Endothelial cell (in vitro differentiated cells): ENCODE measurements around the gene DHRSX. TPM values are rescaled to one million over a fixed set of nuclear protein-coding genes. Genes with fewer than 3 reads are reported as not detected.
"Not testable (repeated sequence)": the region's sequence is repeated elsewhere in the genome, so short reads cannot be mapped to it uniquely, and the experiment has no call there.

Experiments
- DNase-seq: peaks from one replicate; pipeline ENCODE4 v3.0.0; 2021; ENCODE audit warnings: low spot score
- H3K27ac Mint-ChIP-seq: one replicate; pipeline ENCODE4 v1.8.0; 2021; ENCODE audit warnings: mixed read lengths, inconsistent platforms; ENCODE audit not compliant: unreplicated experiment
- H3K27me3 Mint-ChIP-seq: one replicate; pipeline ENCODE4 v1.8.0; 2021; ENCODE audit warnings: mild to moderate bottlenecking, moderate library complexity, mixed read lengths, inconsistent platforms; ENCODE audit not compliant: unreplicated experiment
- H3K36me3 Mint-ChIP-seq: one replicate; pipeline ENCODE4 v1.8.0; 2021; ENCODE audit warnings: mild to moderate bottlenecking, low read depth, mixed read lengths, inconsistent platforms; ENCODE audit not compliant: unreplicated experiment
- H3K4me1 Mint-ChIP-seq: one replicate; pipeline ENCODE4 v1.8.0; 2021; ENCODE audit warnings: mild to moderate bottlenecking, mixed read lengths, inconsistent platforms; ENCODE audit not compliant: unreplicated experiment
- H3K4me3 Mint-ChIP-seq: one replicate; pipeline ENCODE4 v1.8.0; 2021; ENCODE audit warnings: mild to moderate bottlenecking, mixed read lengths, inconsistent platforms; ENCODE audit not compliant: unreplicated experiment
- H3K9me3 Mint-ChIP-seq: one replicate; pipeline ENCODE4 v1.8.0; 2021; ENCODE audit warnings: mixed read lengths, inconsistent platforms; ENCODE audit not compliant: unreplicated experiment
- total RNA-seq: library from RNA; stranded (reverse); fragmentation: NEBNext Ultra II Directional; extraction: Animal tissue kit (Norgen Biotek cat#: 25700); gene quantifications from one replicate; pipeline ENCODE4 v1.2.1, GENCODE V29; 2021; ENCODE audit not compliant: unreplicated experiment
- TF ChIP-seq, protein P1 (sequence below): fragments of 200-600 bp; sonication (generic); IDR thresholded peaks from one replicate; pipeline ENCODE4 v1.5.0; 2021; ENCODE audit warnings: antibody characterized with exemption; ENCODE audit not compliant: unreplicated experiment

Gene DHRSX
- total RNA-seq, 1 donor from 2014 or later, result 22.2 TPM

GRCh38 chrX:2282490-2283090, 218.2 kb downstream of the DHRSX start:
- peaks cover 13% of the 10 kb centered on the region for H3K9me3 Mint-ChIP-seq
- H3K4me1 Mint-ChIP-seq, result no peaks in the 10 kb centered on the region
- H3K36me3 Mint-ChIP-seq, result peaks cover 35% of the 10 kb centered on the region
- DNase-seq, result no peak
- H3K4me3 Mint-ChIP-seq, result peak overlapping the region; percentile 76
- TF ChIP-seq, protein P1, sequence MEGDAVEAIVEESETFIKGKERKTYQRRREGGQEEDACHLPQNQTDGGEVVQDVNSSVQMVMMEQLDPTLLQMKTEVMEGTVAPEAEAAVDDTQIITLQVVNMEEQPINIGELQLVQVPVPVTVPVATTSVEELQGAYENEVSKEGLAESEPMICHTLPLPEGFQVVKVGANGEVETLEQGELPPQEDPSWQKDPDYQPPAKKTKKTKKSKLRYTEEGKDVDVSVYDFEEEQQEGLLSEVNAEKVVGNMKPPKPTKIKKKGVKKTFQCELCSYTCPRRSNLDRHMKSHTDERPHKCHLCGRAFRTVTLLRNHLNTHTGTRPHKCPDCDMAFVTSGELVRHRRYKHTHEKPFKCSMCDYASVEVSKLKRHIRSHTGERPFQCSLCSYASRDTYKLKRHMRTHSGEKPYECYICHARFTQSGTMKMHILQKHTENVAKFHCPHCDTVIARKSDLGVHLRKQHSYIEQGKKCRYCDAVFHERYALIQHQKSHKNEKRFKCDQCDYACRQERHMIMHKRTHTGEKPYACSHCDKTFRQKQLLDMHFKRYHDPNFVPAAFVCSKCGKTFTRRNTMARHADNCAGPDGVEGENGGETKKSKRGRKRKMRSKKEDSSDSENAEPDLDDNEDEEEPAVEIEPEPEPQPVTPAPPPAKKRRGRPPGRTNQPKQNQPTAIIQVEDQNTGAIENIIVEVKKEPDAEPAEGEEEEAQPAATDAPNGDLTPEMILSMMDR, result no peak
- no peak overlapping the region for H3K27ac Mint-ChIP-seq
- peaks cover 2% of the 10 kb centered on the region for H3K27me3 Mint-ChIP-seq

- TF ChIP-seq, protein P1, result no peak
- H3K4me3 Mint-ChIP-seq, result no peak overlapping the region
- no peaks in the 10 kb centered on the region for H3K4me1 Mint-ChIP-seq
- H3K9me3 Mint-ChIP-seq, result no peaks in the 10 kb centered on the region
- H3K36me3 Mint-ChIP-seq, result peaks cover 17% of the 10 kb centered on the region
- H3K27ac Mint-ChIP-seq, result no peak overlapping the region
- no peak for DNase-seq
- H3K27me3 Mint-ChIP-seq, result peaks cover 2% of the 10 kb centered on the region
These were observed 228.4 kb downstream of the DHRSX start for GRCh38 chrX:2272337-2272736.

DNA sequence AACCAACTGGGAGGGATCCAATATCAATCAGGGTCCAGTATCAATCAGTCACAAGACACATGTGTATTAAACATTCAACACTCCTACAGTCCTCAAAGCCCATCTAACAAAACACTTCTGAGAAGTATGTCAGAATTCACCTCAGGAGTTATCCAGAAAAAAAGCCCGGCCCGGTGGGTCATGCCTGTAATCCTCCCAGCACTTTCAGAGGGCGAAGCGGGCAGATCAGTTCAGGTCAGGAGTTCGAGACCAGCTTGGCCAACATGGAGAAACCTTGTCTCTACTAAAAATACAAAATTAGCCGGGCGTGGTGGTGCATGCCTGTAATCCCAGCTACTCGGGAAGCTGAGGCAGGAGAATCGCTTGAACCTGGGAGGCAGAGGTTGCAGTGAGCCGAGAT, 229.2 kb downstream of the DHRSX start:
- H3K9me3 Mint-ChIP-seq, DNase-seq, H3K27ac Mint-ChIP-seq, H3K4me1 Mint-ChIP-seq, H3K4me3 Mint-ChIP-seq, H3K27me3 Mint-ChIP-seq: not testable (repeated sequence)
- H3K36me3 Mint-ChIP-seq, result peaks cover 17% of the 10 kb centered on the region

DNA sequence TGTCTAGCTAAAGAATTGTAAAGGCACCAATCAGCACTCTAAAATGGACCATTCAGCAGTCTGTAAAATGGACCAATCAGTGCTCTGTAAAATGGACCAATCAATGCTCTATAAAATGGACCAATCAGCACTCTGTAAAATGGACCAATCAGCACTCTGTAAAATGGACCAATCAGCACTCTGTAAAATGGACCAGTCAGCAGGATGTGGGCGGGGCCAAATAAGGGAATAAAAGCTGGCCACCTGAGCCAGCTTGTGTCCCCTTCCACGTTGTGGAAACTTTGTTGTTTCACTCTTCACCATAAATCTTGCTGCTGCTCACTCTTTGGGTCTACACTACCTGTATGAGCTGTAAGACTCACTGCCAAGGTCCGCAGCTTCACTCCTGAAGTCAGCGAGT, 230.0 kb downstream of the DHRSX start:
- not testable (repeated sequence) for DNase-seq, H3K4me1 Mint-ChIP-seq, H3K4me3 Mint-ChIP-seq, H3K9me3 Mint-ChIP-seq, H3K27ac Mint-ChIP-seq, H3K27me3 Mint-ChIP-seq
- peaks cover 12% of the 10 kb centered on the region for H3K36me3 Mint-ChIP-seq

GRCh38 chrX:2267890-2268289, 232.9 kb downstream of the DHRSX start:
- peaks cover 6% of the 10 kb centered on the region for H3K4me1 Mint-ChIP-seq
- peaks cover 23% of the 10 kb centered on the region for H3K36me3 Mint-ChIP-seq
- no peak overlapping the region for H3K4me3 Mint-ChIP-seq
- no peak for DNase-seq
- no peak overlapping the region for H3K27ac Mint-ChIP-seq
- H3K9me3 Mint-ChIP-seq, result no peaks in the 10 kb centered on the region
- H3K27me3 Mint-ChIP-seq, result peaks cover 13% of the 10 kb centered on the region
- TF ChIP-seq, protein P1, result no peak

DNA sequence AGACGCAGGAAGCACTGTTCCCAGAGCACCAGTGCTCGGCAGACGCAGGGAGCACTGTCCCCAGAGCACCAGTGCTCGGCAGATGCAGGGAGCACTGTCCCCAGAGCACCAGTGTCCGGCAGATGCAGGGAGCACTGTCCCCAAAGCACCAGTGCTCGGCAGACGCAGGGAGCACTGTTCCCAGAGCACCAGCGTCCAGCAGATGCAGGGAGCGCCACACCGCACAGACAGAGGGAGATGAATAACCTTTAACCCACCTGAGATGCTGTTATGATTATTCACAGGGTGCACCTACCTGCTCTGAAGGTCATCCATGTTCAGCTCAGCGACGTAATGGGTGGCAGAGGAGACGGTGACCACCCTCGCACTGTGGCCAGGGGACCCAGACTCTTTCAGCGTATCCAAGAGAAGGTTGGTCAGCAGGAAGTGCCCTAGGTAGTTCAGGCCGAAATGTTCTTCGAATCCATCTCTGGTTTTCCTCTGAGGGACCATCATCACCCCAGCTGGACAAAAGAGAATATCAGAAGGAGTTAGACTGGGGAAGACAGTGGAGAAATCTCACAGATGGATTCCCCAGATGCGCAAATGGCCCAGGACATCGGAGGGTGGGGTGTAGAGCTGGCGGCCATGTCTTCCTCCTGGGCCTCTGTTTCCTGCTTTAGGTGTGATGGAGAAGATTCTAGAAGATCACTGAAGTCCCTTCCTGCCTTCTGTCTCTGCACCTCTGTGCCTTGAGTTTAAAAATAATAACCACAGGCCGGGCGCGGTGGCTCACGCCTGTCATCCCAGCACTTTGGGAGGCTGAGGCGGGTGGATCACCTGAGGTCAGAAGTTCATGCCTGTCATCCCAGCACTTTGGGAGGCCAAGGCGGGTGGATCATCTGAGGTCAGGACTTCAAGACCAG, 234.1 kb downstream of the DHRSX start:
- no peak for DNase-seq
- peaks cover 16% of the 10 kb centered on the region for H3K27me3 Mint-ChIP-seq
- no peaks in the 10 kb centered on the region for H3K9me3 Mint-ChIP-seq
- H3K4me1 Mint-ChIP-seq, result peaks cover 6% of the 10 kb centered on the region
- TF ChIP-seq, protein P1, result no peak
- no peak overlapping the region for H3K27ac Mint-ChIP-seq
- no peak overlapping the region for H3K4me3 Mint-ChIP-seq
- H3K36me3 Mint-ChIP-seq, result peaks cover 23% of the 10 kb centered on the region

GRCh38 chrX:2265658-2266444, 234.9 kb downstream of the DHRSX start:
- DNase-seq, H3K4me1 Mint-ChIP-seq, H3K9me3 Mint-ChIP-seq, H3K27ac Mint-ChIP-seq, H3K4me3 Mint-ChIP-seq: not testable (repeated sequence)
- peaks cover 19% of the 10 kb centered on the region for H3K36me3 Mint-ChIP-seq
- H3K27me3 Mint-ChIP-seq, result peaks cover 16% of the 10 kb centered on the region
